Fibroblast of villous mesenchyme (primary cell): ENCODE data around the gene PSMB2. TPM values are rescaled to one million over a fixed set of nuclear protein-coding genes. Genes with fewer than 3 reads are reported as not detected.

ENCODE experiments used
- DNase-seq: peaks from one replicate; pipeline ENCODE4 v3.0.0-alpha.2; 2010; ENCODE audit warnings: low read depth
- H3K4me3 ChIP-seq: 2 replicates; pipeline ENCODE4 v1.5.1; 2011; ENCODE audit warnings: low read depth, mild to moderate bottlenecking, low read length
- total RNA-seq: library from RNA; depleted of rRNA; stranded (reverse); fragments of >200 nt; gene quantifications from 2 replicates; pipeline ENCODE4 v1.2.3, GENCODE V29; 2012
- TF ChIP-seq, protein P1 (sequence below): IDR thresholded peaks from 2 replicates; pipeline ENCODE4 v1.5.1; 2012; ENCODE audit warnings: low read depth, mild to moderate bottlenecking, low read length; ENCODE audit not compliant: insufficient read depth

PSMB2 gene
- total RNA-seq, 1 donor, result 21.2 TPM

DNA sequence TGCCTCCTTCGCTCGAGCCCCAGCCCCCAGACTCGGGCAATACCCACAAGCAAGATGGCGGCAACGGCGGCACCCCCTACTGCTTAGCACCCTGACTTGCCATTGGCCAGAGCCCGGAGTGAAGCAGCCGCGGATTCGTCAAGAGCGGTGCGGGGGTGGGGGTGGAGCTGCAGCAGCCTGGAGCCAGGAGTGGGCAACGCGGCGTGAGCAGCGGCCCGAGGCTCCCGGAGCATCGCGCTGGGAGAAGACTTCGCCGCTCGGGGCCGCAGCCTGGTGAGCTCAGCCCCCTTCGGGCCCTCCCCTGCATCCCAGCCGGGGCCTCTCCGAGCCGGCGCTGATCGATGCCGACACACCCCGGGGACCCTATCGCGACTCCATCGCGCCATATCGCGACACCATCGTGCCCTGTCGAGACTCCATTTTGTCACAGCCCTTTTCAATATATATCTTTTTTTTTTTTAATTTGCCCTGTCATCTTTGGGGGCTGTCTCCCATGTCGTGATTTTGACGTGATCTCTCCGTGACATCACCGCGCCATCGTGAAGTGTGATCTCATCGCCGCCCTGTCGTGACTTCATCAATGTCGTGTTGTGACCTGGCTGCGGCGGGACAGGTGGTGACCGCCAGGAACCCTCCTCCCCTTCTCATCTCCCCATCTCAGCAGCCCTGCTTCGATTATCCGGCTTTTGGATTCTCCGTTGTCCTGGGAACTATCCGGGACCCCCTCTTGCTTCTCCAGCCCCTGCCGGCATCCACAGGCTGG lies 83.5 kb downstream of the PSMB2 start, which contains the start of gene NCDN:
TSS of gene NCDN (plus strand) at position 189 of the 763 bp plus-strand sequence. CDS start at position 581, 392 bp downstream.
- peak within 1 kb of the TSS; percentile 94 for H3K4me3 ChIP-seq
- TF ChIP-seq, protein P1, sequence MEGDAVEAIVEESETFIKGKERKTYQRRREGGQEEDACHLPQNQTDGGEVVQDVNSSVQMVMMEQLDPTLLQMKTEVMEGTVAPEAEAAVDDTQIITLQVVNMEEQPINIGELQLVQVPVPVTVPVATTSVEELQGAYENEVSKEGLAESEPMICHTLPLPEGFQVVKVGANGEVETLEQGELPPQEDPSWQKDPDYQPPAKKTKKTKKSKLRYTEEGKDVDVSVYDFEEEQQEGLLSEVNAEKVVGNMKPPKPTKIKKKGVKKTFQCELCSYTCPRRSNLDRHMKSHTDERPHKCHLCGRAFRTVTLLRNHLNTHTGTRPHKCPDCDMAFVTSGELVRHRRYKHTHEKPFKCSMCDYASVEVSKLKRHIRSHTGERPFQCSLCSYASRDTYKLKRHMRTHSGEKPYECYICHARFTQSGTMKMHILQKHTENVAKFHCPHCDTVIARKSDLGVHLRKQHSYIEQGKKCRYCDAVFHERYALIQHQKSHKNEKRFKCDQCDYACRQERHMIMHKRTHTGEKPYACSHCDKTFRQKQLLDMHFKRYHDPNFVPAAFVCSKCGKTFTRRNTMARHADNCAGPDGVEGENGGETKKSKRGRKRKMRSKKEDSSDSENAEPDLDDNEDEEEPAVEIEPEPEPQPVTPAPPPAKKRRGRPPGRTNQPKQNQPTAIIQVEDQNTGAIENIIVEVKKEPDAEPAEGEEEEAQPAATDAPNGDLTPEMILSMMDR, result no peak
- peak; percentile 98 for DNase-seq

- TF ChIP-seq, protein P1, result no peak
- peak; percentile 70 for DNase-seq
- H3K4me3 ChIP-seq, result peak within 1 kb of the TSS; percentile 94
Measured at GRCh38 chr1:35557118-35557610, 84.2 kb downstream of the PSMB2 start, which contains the start of gene KIAA0319L. Gene KIAA0319L (minus strand): TSS chr1:35557403. CDS start chr1:35554491, 2,912 bp downstream.

DNA sequence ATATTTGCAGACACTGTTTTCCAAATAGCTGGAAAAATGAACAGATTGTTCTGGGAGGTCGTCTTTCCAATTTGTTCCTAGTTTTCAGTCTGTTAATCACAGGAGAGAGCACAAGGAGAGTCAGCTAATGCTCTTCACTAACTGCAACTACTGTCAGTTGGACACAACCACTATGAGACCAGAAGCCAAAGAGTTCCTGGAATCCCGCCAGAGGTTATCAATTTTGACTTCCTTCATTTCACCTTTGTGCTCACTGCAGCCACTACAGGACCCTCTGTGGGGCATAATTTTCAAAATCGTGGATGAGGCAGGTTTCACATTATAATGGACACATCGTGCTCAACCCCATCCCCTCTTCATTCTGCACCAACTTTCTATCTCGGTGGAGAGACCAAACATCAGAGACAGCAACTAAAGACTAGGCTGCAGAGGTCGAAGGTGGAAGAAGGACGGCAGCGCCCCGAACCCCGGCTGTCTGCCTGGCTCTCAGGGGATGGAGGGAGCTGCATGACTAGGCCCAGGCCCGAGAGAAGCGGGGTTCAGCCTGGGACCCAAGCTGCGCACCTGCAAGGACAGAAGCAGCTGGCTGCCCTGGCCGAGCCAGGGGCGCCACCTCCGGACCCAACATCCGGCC lies 84.7 kb downstream of the PSMB2 start:
- DNase-seq, result no peak
- TF ChIP-seq, protein P1, result no peak
- peak overlapping the region; percentile 94 for H3K4me3 ChIP-seq

DNA sequence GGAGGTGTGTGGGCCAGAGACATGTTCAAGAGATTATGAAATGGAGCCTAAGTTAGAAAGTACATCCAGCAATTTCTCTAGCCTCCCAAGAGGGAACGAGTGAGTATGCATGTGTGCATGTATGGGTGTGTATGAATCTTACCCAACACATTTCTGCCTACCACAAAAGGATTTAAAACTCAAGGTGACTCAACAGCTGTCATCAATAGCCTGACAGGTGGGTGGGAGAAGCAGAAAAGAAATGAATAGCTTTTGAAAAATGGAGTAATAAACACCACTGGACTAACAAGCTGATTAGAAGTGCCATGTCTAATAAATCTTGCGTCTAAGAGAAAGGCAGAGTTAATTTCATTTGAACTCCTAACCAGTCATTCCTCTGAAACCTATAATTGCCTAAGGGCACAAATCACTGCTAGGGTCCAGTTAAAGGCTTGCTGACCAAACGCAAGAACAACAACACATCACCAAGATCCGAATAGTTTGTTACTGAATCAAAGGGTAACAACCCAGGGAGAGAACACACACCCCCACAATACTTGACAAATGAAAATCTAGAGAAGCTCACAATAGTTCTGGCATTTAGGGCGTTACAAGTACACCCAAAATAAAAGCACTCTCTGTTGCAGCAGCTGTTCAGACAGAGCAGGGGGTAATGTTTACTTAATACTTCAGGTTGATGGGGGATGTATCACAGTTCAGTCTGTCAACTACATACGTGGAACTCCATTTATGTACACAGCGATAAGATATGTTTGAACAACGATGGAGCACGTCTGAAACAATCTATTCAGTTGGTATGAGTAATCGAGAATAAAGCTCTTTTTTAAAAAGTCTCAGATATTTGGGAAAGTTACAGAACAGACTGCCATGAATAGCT lies 85.5 kb downstream of the PSMB2 start:
- no peak for DNase-seq
- TF ChIP-seq, protein P1, result no peak

GRCh38 chr1:35555212-35555584 lies 86.1 kb downstream of the PSMB2 start:
- TF ChIP-seq, protein P1, result no peak
- no peak overlapping the region for H3K4me3 ChIP-seq
- no peak for DNase-seq

More for the DNA sequence above, 85.5 kb downstream of the PSMB2 start:
- peak overlapping the region; percentile 94 for H3K4me3 ChIP-seq
